H1 (cell line): ENCODE results near the gene ANKDD1A. TPM values are rescaled to one million over a fixed set of nuclear protein-coding genes. Genes with fewer than 3 reads are reported as not detected.
A peak's percentile ranks its signal among the peaks of the same experiment; 100 is the strongest.

ENCODE experiments used
- CTCF ChIA-PET: fragments of 300-600 bp; sonication (Branson Sonifier 250); formaldehyde crosslinking; loops from one replicate; lab custom pipeline; 2021; ENCODE audit not compliant: partially characterized antibody; lab: Charles Lee
- POLR2A ChIA-PET: fragments of 300-600 bp; sonication (Branson Sonifier 250); formaldehyde crosslinking; loops from one replicate; lab custom pipeline; 2021; ENCODE audit warnings: inconsistent platforms; ENCODE audit not compliant: partially characterized antibody; lab: Charles Lee
- DNase-seq, 2 experiments: peaks; one replicate each; pipeline versions ENCODE4 v3.0.0 to v3.0.0-alpha.2; 2010 to 2022; ENCODE audit warnings: low spot score in 2 of 2, low read depth in 1 of 2, mixed read lengths in 1 of 2
- FAIRE-seq: peaks from 2 replicates; lab custom pipeline; 2011; peaks lifted over from hg19 to GRCh38; lab: Jason Lieb, UNC
- H2AFZ ChIP-seq: 2 replicates; pipeline ENCODE4 v1.8.1; 2012; ENCODE audit warnings: low read length, inconsistent platforms
- H2AK5ac ChIP-seq: 2 replicates; pipeline ENCODE4 v1.6.1; 2013; ENCODE audit warnings: low read depth, low read length
- H2BK120ac ChIP-seq: replicated peaks from 2 replicates; pipeline ENCODE3; 2013; ENCODE audit warnings: low read depth, low read length, inconsistent platforms
- H2BK12ac ChIP-seq: 2 replicates; pipeline ENCODE4 v1.6.1; 2013; ENCODE audit warnings: low read depth, low read length
- H2BK15ac ChIP-seq: 2 replicates; pipeline ENCODE4 v1.6.1; 2013; ENCODE audit warnings: low read length
- H2BK20ac ChIP-seq: 2 replicates; pipeline ENCODE4 v1.6.1; 2013; ENCODE audit warnings: low read length
- H2BK5ac ChIP-seq: 2 replicates; pipeline ENCODE4 v1.6.1; 2013; ENCODE audit warnings: low read depth, low read length
- H3K14ac ChIP-seq: 2 replicates; pipeline ENCODE4 v1.6.1; 2013; ENCODE audit warnings: inconsistent platforms; ENCODE audit not compliant: insufficient read length
- H3K18ac ChIP-seq: 2 replicates; pipeline ENCODE4 v1.6.1; 2013; ENCODE audit warnings: low read length; ENCODE audit errors: extremely low read depth
- H3K23ac ChIP-seq: 2 replicates; pipeline ENCODE4 v1.6.1; 2013; ENCODE audit warnings: inconsistent platforms; ENCODE audit not compliant: insufficient read length
- H3K23me2 ChIP-seq: 2 replicates; pipeline ENCODE4 v1.6.1; 2013; ENCODE audit warnings: low read depth, low read length
- H3K27ac ChIP-seq: 2 replicates; pipeline ENCODE4 v1.6.1; 2011; ENCODE audit warnings: low read depth, low read length, inconsistent platforms
- H3K27me3 ChIP-seq, 4 experiments: replicated peaks in 1 of 4; 1 replicate in 1 of 4; 2 replicates in 3 of 4; pipeline versions ENCODE4 v1.6.1 to v1.8.1; 2011 to 2013; ENCODE audit warnings: low read length in 3 of 4, mild to moderate bottlenecking in 3 of 4, inconsistent platforms in 2 of 4, mixed read lengths in 2 of 4, moderate library complexity in 1 of 4; ENCODE audit not compliant: control insufficient read depth in 3 of 4, insufficient read depth in 3 of 4; ENCODE audit errors: extremely low read depth in 1 of 4
- H3K36me3 ChIP-seq, 4 experiments: 2 replicates each; pipeline versions ENCODE4 v1.6.1 to v1.8.1; 2011 to 2013; ENCODE audit warnings: mild to moderate bottlenecking in 4 of 4, low read length in 3 of 4, moderate library complexity in 2 of 4, control low read depth in 1 of 4, inconsistent platforms in 1 of 4; ENCODE audit not compliant: insufficient read depth in 4 of 4, control insufficient read depth in 2 of 4
- H3K4ac ChIP-seq: replicated peaks from 2 replicates; pipeline ENCODE3; 2013; ENCODE audit warnings: low read length, low read depth, mixed read lengths, inconsistent platforms; ENCODE audit not compliant: insufficient read length
- H3K4me1 ChIP-seq, 4 experiments: replicated peaks in 1 of 4; 1 replicate in 1 of 4; 2 replicates in 3 of 4; pipeline versions ENCODE4 v1.6.1 to v1.8.1; 2011 to 2013; ENCODE audit warnings: low read length in 3 of 4, inconsistent platforms in 2 of 4, mixed read lengths in 1 of 4; ENCODE audit not compliant: insufficient read depth in 4 of 4, control insufficient read depth in 3 of 4
- H3K4me2 ChIP-seq, 2 experiments: 2 replicates each; pipeline versions ENCODE4 v1.6.1 to v1.8.1; 2011 to 2013; ENCODE audit warnings: low read depth in 2 of 2, low read length in 2 of 2, control low read depth in 1 of 2, inconsistent platforms in 1 of 2, mild to moderate bottlenecking in 1 of 2; ENCODE audit not compliant: insufficient read depth in 1 of 2
- H3K4me3 ChIP-seq, 4 experiments: fragments of 200-600, 300-600 bp in 1 of 4; sonication (generic), shearing (Covaris generic), sonication (Bioruptor Twin) in 1 of 4; 2 replicates each; pipeline versions ENCODE4 v1.5.1 to v1.8.1; 2011 to 2016; ENCODE audit warnings: low read length in 4 of 4, low read depth in 3 of 4, control low read depth in 2 of 4, inconsistent platforms in 2 of 4, mild to moderate bottlenecking in 2 of 4, mixed read lengths in 1 of 4, moderate library complexity in 1 of 4; ENCODE audit not compliant: insufficient read depth in 2 of 4; ENCODE audit errors: extremely low read depth in 1 of 4
- H3K56ac ChIP-seq: replicated peaks from 2 replicates; pipeline ENCODE3; 2013; ENCODE audit warnings: low read depth, mild to moderate bottlenecking, mixed read lengths, low read length, inconsistent platforms; ENCODE audit not compliant: insufficient read length
- H3K79me1 ChIP-seq: 2 replicates; pipeline ENCODE4 v1.6.1; 2013; ENCODE audit warnings: low read depth, low read length, control low read depth
- H3K79me2 ChIP-seq, 2 experiments: 2 replicates each; pipeline versions ENCODE4 v1.6.1 to v1.8.1; 2012 to 2013; ENCODE audit warnings: low read length in 2 of 2, mild to moderate bottlenecking in 2 of 2, inconsistent platforms in 1 of 2; ENCODE audit not compliant: insufficient read depth in 2 of 2, control insufficient read depth in 1 of 2
- H3K9ac ChIP-seq, 4 experiments: replicated peaks in 1 of 4; 1 replicate in 1 of 4; 2 replicates in 3 of 4; pipeline versions ENCODE4 v1.6.1 to v1.8.1; 2011 to 2013; ENCODE audit warnings: low read depth in 3 of 4, low read length in 3 of 4, control low read depth in 2 of 4, mild to moderate bottlenecking in 2 of 4, moderate library complexity in 2 of 4, inconsistent platforms in 1 of 4; ENCODE audit errors: extremely low read depth in 1 of 4
- H3K9me3 ChIP-seq, 2 experiments: 2 replicates each; pipeline versions ENCODE4 v1.6.1 to v1.8.1; 2012 to 2013; ENCODE audit warnings: mild to moderate bottlenecking in 2 of 2, moderate library complexity in 2 of 2, control low read depth in 1 of 2, inconsistent platforms in 1 of 2, low read depth in 1 of 2, low read length in 1 of 2, mixed read lengths in 1 of 2; ENCODE audit not compliant: insufficient read depth in 2 of 2
- H4K20me1 ChIP-seq, 2 experiments: replicated peaks in 1 of 2; 2 replicates each; pipeline versions ENCODE3 to v1.8.1; 2011 to 2013; ENCODE audit warnings: inconsistent platforms in 2 of 2, low read length in 2 of 2, mild to moderate bottlenecking in 1 of 2; ENCODE audit not compliant: insufficient read depth in 2 of 2, control insufficient read depth in 1 of 2
- H4K5ac ChIP-seq: 2 replicates; pipeline ENCODE4 v1.6.1; 2013; ENCODE audit warnings: low read length, low read depth, mixed read lengths, inconsistent platforms; ENCODE audit not compliant: insufficient read length
- H4K8ac ChIP-seq: 2 replicates; pipeline ENCODE4 v1.8.0; 2013; ENCODE audit warnings: mild to moderate bottlenecking, moderate library complexity, low read length, inconsistent platforms; ENCODE audit not compliant: insufficient read depth; ENCODE audit errors: extremely low read depth
- H4K91ac ChIP-seq: replicated peaks from 2 replicates; pipeline ENCODE3; 2013; ENCODE audit warnings: low read length, mixed read lengths, inconsistent platforms; ENCODE audit not compliant: insufficient read length
- EP300 ChIP-seq, 2 experiments: IDR thresholded peaks; 1 replicate in 1 of 2; 2 replicates in 1 of 2; pipeline ENCODE4 v1.6.1; 2011 to 2012; ENCODE audit warnings: low read depth in 2 of 2, low read length in 2 of 2, mild to moderate bottlenecking in 2 of 2, borderline replicate concordance in 1 of 2, inconsistent platforms in 1 of 2, moderate library complexity in 1 of 2
- HDAC6 ChIP-seq: IDR thresholded peaks from one replicate; pipeline ENCODE4 v1.7.1; 2012; ENCODE audit warnings: low read depth, mild to moderate bottlenecking, inconsistent platforms, low read length, moderate library complexity
- JUND ChIP-seq: IDR thresholded peaks from 2 replicates; pipeline ENCODE4 v1.6.1; 2011; ENCODE audit warnings: mild to moderate bottlenecking, improper control_type of control experiment, low read length
- RXRA ChIP-seq: IDR thresholded peaks from 2 replicates; pipeline ENCODE4 v1.6.1; 2011; ENCODE audit warnings: low read depth, mild to moderate bottlenecking, low read length, moderate library complexity; ENCODE audit not compliant: insufficient read depth
- TAF1 ChIP-seq: IDR thresholded peaks from 2 replicates; pipeline ENCODE4 v1.6.1; 2011; ENCODE audit warnings: mild to moderate bottlenecking, low read depth, low read length
- WGBS, 2 experiments: shearing (Covaris generic) in 1 of 2; methylation state at CpG; one replicate each; pipeline versions ENCODE4 v1.1.6 to v1.1.7; 2013 to 2015; ENCODE audit warnings: low lambda C conversion rate in 2 of 2, mixed read lengths in 2 of 2, inconsistent platforms in 1 of 2, low coverage in 1 of 2, missing lambda C conversion rate in 1 of 2; ENCODE audit not compliant: insufficient replicate concordance in 2 of 2, insufficient coverage in 1 of 2, insufficient read length in 1 of 2; ENCODE audit errors: extremely low coverage in 1 of 2, missing lambda C conversion rate in 1 of 2; 5-methylcytosine and 5-hydroxymethylcytosine counted together
- polyA plus RNA-seq, 7 experiments: library from polyadenylated mRNA; depleted of rRNA in 3 of 7; stranded (reverse) in 5 of 7; unstranded in 2 of 7; fragments of >200 nt in 5 of 7; fragments of 200-250 nt in 2 of 7; gene quantifications; 1 replicate in 5 of 7; 2 replicates in 1 of 7; 4 replicates in 1 of 7; pipeline versions ENCODE4 v1.2.1 to v1.2.3, GENCODE V29; 2011 to 2013; ENCODE audit warnings: missing spikeins in 2 of 7, mixed read lengths in 2 of 7
- total RNA-seq: library from RNA; stranded (reverse); fragmentation: NEBNext Ultra II Directional; extraction: Animal tissue kit (Norgen Biotek cat#: 25700); gene quantifications from 2 replicates; pipeline ENCODE4 v1.2.1, GENCODE V29; 2021
- TF ChIP-seq, protein P1 (sequence below), 3 experiments: IDR thresholded peaks; 1 replicate in 2 of 3; 2 replicates in 1 of 3; pipeline versions ENCODE4 v1.5.1 to v1.6.1; 2011; ENCODE audit warnings: low read length in 3 of 3, mild to moderate bottlenecking in 3 of 3, inconsistent platforms in 2 of 3, low read depth in 1 of 3, moderate library complexity in 1 of 3; ENCODE audit not compliant: insufficient read depth in 1 of 3; ENCODE audit errors: control extremely low read depth in 1 of 3
- TF ChIP-seq, protein P2 (sequence below): IDR thresholded peaks from 2 replicates; pipeline ENCODE4 v1.6.1; 2012; ENCODE audit warnings: low read length, inconsistent platforms

The ANKDD1A gene
- total and polyA plus RNA-seq, 2 of the 8 experiments (the other 6 are each of a cell fraction or from before 2014, with no cell fraction given), result 4.1 to 5.0 TPM

DNA sequence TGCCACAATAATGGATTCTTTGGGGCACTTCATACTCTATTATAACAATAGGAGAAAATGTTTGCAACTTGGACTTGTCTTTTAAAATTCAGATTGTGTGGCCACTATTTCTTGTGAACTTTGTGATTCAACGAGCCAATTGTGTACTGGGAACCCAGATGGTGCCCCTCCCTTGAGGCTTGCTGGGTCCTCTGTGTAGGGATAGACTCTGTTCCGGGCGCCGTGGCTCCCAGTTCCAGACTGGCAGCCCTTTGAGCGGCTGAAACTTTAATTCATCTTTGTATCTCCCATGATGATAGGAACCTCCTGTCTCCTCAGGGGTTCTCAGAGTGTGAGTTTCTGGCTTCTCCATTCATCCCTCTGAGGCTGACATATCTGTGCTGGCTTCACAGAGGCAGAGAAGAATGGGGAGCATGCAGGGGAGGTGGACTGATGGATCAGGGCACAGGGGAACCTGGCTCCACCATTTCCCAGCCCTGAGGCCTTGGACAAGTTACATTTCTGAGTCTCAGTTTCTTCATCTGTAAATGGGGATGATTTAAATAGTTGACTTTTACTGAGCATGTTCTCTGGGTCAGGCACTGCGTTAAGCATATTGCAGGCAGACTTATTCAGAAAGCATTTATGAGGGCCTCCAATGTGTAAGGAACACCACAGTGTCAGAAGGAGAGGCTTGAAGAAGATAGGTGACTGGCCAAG is 15.2 kb upstream of the ANKDD1A start:
- 94% methylated on average over 6 of the region's 6 CpGs; no CpG with 5 or more reads in 1 of the 2 experiments for WGBS, 2 experiments
- H3K23ac ChIP-seq, result no peak overlapping the region
- no peak for FAIRE-seq
- no peaks in the 10 kb centered on the region for H3K27me3 ChIP-seq
- CTCF ChIA-PET, result interaction anchor here (0.8 to 2.8 kb wide), 4 partner anchors 15 to 95 kb away, joined by 3 to 11 read pairs (median 4); partner anchors contain the start of gene ANKDD1A
- peak overlapping the region; percentile 75 for H2BK15ac ChIP-seq
- no peak overlapping the region for H3K4ac ChIP-seq
- peaks cover 6 to 8% of the 10 kb centered on the region in 2 experiments; a peak in 2 of 4 replicates for H3K9me3 ChIP-seq
- H4K8ac ChIP-seq, result no peak overlapping the region
- no peak overlapping the region; the same call in 1 of the 2 replicates for H2BK20ac ChIP-seq
- H3K4me1 ChIP-seq, result peaks cover 7 to 26% (median 14%) of the 10 kb centered on the region in 4 experiments; a peak in 6 of 7 replicates
- H3K4me2 ChIP-seq, result no peak overlapping the region
- POLR2A ChIA-PET, result interaction anchor here (1.3 kb wide), 1 partner anchor 14 kb away, joined by 5 read pairs; no protein-coding TSS in a partner anchor
- no peak overlapping the region for H2BK120ac ChIP-seq
- no peak overlapping the region for H2BK12ac ChIP-seq
- H3K79me1 ChIP-seq, result no peaks in the 10 kb centered on the region
- H3K36me3 ChIP-seq, result peaks cover 0 to 2% (median 0%) of the 10 kb centered on the region in 4 experiments; a peak in 1 of 8 replicates
- H3K56ac ChIP-seq, result no peak overlapping the region
- no peak overlapping the region for H3K27ac ChIP-seq
- no peaks in the 10 kb centered on the region for H3K79me2 ChIP-seq
- H3K14ac ChIP-seq, result no peak overlapping the region
- no peak overlapping the region for H3K9ac ChIP-seq
- no peak for DNase-seq
- no peak overlapping the region for H4K5ac ChIP-seq
- H2BK5ac ChIP-seq, result 0 out of 2 replicates have a peak overlapping the region, but pooled peaks have one; percentile 35
- peak overlapping the region; percentile 47 for H4K91ac ChIP-seq
- H4K20me1 ChIP-seq, result no peaks in the 10 kb centered on the region
- H3K23me2 ChIP-seq, result peaks cover 10% of the 10 kb centered on the region; the same call in 1 of the 2 replicates
- H2AFZ ChIP-seq, result no peak overlapping the region
- H3K18ac ChIP-seq, result no peak overlapping the region
- no peak overlapping the region for H2AK5ac ChIP-seq
- H3K4me3 ChIP-seq, result no peak overlapping the region
- no peak for TF ChIP-seq RXRA
- TF ChIP-seq, protein P1, sequence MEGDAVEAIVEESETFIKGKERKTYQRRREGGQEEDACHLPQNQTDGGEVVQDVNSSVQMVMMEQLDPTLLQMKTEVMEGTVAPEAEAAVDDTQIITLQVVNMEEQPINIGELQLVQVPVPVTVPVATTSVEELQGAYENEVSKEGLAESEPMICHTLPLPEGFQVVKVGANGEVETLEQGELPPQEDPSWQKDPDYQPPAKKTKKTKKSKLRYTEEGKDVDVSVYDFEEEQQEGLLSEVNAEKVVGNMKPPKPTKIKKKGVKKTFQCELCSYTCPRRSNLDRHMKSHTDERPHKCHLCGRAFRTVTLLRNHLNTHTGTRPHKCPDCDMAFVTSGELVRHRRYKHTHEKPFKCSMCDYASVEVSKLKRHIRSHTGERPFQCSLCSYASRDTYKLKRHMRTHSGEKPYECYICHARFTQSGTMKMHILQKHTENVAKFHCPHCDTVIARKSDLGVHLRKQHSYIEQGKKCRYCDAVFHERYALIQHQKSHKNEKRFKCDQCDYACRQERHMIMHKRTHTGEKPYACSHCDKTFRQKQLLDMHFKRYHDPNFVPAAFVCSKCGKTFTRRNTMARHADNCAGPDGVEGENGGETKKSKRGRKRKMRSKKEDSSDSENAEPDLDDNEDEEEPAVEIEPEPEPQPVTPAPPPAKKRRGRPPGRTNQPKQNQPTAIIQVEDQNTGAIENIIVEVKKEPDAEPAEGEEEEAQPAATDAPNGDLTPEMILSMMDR (IDR thresholded peaks at IDR 0.05; ENCODE audit: control extremely low read depth in 1 of 3, insufficient read depth in 1 of 3, low read depth in 1 of 3, low read length in 3 of 3), result no peak
- no peak for TF ChIP-seq HDAC6
- TF ChIP-seq EP300 (IDR thresholded peaks at IDR 0.05; ENCODE audit: borderline replicate concordance in 1 of 2, low read depth in 2 of 2, low read length in 2 of 2), result no peak
- TF ChIP-seq, protein P2, sequence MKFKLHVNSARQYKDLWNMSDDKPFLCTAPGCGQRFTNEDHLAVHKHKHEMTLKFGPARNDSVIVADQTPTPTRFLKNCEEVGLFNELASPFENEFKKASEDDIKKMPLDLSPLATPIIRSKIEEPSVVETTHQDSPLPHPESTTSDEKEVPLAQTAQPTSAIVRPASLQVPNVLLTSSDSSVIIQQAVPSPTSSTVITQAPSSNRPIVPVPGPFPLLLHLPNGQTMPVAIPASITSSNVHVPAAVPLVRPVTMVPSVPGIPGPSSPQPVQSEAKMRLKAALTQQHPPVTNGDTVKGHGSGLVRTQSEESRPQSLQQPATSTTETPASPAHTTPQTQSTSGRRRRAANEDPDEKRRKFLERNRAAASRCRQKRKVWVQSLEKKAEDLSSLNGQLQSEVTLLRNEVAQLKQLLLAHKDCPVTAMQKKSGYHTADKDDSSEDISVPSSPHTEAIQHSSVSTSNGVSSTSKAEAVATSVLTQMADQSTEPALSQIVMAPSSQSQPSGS, result no peak
- TF ChIP-seq TAF1, result no peak
- no peak for TF ChIP-seq JUND
